Measurements from ENCODE around the gene NUDT9.
"Not testable (repeated sequence)": the region's sequence is repeated elsewhere in the genome, so short reads cannot be mapped to it uniquely, and the experiment has no call there.

Gene NUDT9

GRCh38 chr4:87476934-87477333, 54.6 kb downstream of the NUDT9 start:
- Histone ChIP-seq H4K20me1 (ENCODE audit: insufficient read depth, low read length) (no peaks in the 10 kb centered on the region), H3K36me3 (replicated peaks; ENCODE audit: insufficient read depth, low read length) (no peaks in the 10 kb centered on the region), H3K79me2 (ENCODE audit: low read length) (no peaks in the 10 kb centered on the region), H3K9me3 (replicated peaks; ENCODE audit: insufficient read depth, low read length) (no peaks in the 10 kb centered on the region), H2AFZ (ENCODE audit: low read length) (no peak overlapping the region), H3K9me2 (replicated peaks; ENCODE audit: insufficient read depth, low read length) (no peaks in the 10 kb centered on the region), H3K27me3 (replicated peaks; ENCODE audit: insufficient read depth, low read length) (no peaks in the 10 kb centered on the region), H3K27ac (ENCODE audit: low read length) (no peak overlapping the region), H3F3A (ENCODE audit: insufficient read depth, low read length) (no peaks in the 10 kb centered on the region), H3K9ac (ENCODE audit: low read length) (no peak overlapping the region), H3K4me3 (ENCODE audit: low read length) (no peak overlapping the region), H3K4me1 (ENCODE audit: low read length) (no peaks in the 10 kb centered on the region), H3K4me2 (ENCODE audit: low read depth, low read length) (no peak overlapping the region)
- no peak for DNase-seq
- TF ChIP-seq EZH2 (optimal IDR thresholded peaks at IDR 0.05; ENCODE audit: low read depth, low read length) (no peak), CTCF (IDR thresholded peaks at IDR 0.05; ENCODE audit: low read length) (no peak), EZH2phosphoT487 (IDR thresholded peaks at IDR 0.05; ENCODE audit: low read length) (no peak)

GRCh38 chr4:87478732-87479250, 56.4 kb downstream of the NUDT9 start:
- no peak for DNase-seq
- H2AFZ ChIP-seq (ENCODE audit: low read length) = no peak overlapping the region
- H3F3A ChIP-seq (ENCODE audit: insufficient read depth, low read length) = no peaks in the 10 kb centered on the region
- H3K9me2 ChIP-seq (replicated peaks; ENCODE audit: insufficient read depth, low read length) = no peaks in the 10 kb centered on the region
- no peaks in the 10 kb centered on the region for H4K20me1 ChIP-seq (ENCODE audit: insufficient read depth, low read length)
- H3K4me2 ChIP-seq (ENCODE audit: low read depth, low read length) = no peak overlapping the region
- H3K9me3 ChIP-seq (replicated peaks; ENCODE audit: insufficient read depth, low read length) = no peaks in the 10 kb centered on the region
- no peak overlapping the region for H3K9ac ChIP-seq (ENCODE audit: low read length)
- H3K79me2 ChIP-seq (ENCODE audit: low read length) = no peaks in the 10 kb centered on the region
- TF ChIP-seq CTCF (IDR thresholded peaks at IDR 0.05; ENCODE audit: low read length) (no peak), EZH2 (optimal IDR thresholded peaks at IDR 0.05; ENCODE audit: low read depth, low read length) (no peak), EZH2phosphoT487 (IDR thresholded peaks at IDR 0.05; ENCODE audit: low read length) (no peak)
- no peaks in the 10 kb centered on the region for H3K4me1 ChIP-seq (ENCODE audit: low read length)
- no peaks in the 10 kb centered on the region for H3K27me3 ChIP-seq (replicated peaks; ENCODE audit: insufficient read depth, low read length)
- no peaks in the 10 kb centered on the region for H3K36me3 ChIP-seq (replicated peaks; ENCODE audit: insufficient read depth, low read length)
- no peak overlapping the region for H3K4me3 ChIP-seq (ENCODE audit: low read length)
- no peak overlapping the region for H3K27ac ChIP-seq (ENCODE audit: low read length)

GRCh38 chr4:87481377-87481776, 59.0 kb downstream of the NUDT9 start:
- Histone ChIP-seq H3K9me2 (replicated peaks; ENCODE audit: insufficient read depth, low read length) (no peaks in the 10 kb centered on the region), H3K4me2 (ENCODE audit: low read depth, low read length) (no peak overlapping the region), H4K20me1 (ENCODE audit: insufficient read depth, low read length) (no peaks in the 10 kb centered on the region), H3K9me3 (replicated peaks; ENCODE audit: insufficient read depth, low read length) (no peaks in the 10 kb centered on the region), H2AFZ (ENCODE audit: low read length) (no peak overlapping the region), H3K4me3 (ENCODE audit: low read length) (no peak overlapping the region), H3F3A (ENCODE audit: insufficient read depth, low read length) (no peaks in the 10 kb centered on the region), H3K36me3 (replicated peaks; ENCODE audit: insufficient read depth, low read length) (no peaks in the 10 kb centered on the region), H3K27ac (ENCODE audit: low read length) (no peak overlapping the region), H3K9ac (ENCODE audit: low read length) (no peak overlapping the region), H3K27me3 (replicated peaks; ENCODE audit: insufficient read depth, low read length) (no peaks in the 10 kb centered on the region), H3K79me2 (ENCODE audit: low read length) (no peaks in the 10 kb centered on the region), H3K4me1 (ENCODE audit: low read length) (no peaks in the 10 kb centered on the region)
- TF ChIP-seq EZH2phosphoT487 (IDR thresholded peaks at IDR 0.05; ENCODE audit: low read length) = no peak
- no peak for TF ChIP-seq EZH2 (optimal IDR thresholded peaks at IDR 0.05; ENCODE audit: low read depth, low read length)
- TF ChIP-seq CTCF (IDR thresholded peaks at IDR 0.05; ENCODE audit: low read length) = no peak
- DNase-seq = no peak

- not testable (repeated sequence) for H3K27ac ChIP-seq (ENCODE audit: low read length); H3K36me3 ChIP-seq (replicated peaks; ENCODE audit: insufficient read depth, low read length); H3K4me3 ChIP-seq (ENCODE audit: low read length); H3K27me3 ChIP-seq (replicated peaks; ENCODE audit: insufficient read depth, low read length); H3K4me2 ChIP-seq (ENCODE audit: low read depth, low read length); DNase-seq; H3K9ac ChIP-seq (ENCODE audit: low read length); H3K4me1 ChIP-seq (ENCODE audit: low read length); H3K9me2 ChIP-seq (replicated peaks; ENCODE audit: insufficient read depth, low read length); H3K79me2 ChIP-seq (ENCODE audit: low read length); H2AFZ ChIP-seq (ENCODE audit: low read length); H4K20me1 ChIP-seq (ENCODE audit: insufficient read depth, low read length); H3F3A ChIP-seq (ENCODE audit: insufficient read depth, low read length); H3K9me3 ChIP-seq (replicated peaks; ENCODE audit: insufficient read depth, low read length)
Observed at GRCh38 chr4:87483247-87483646, 60.9 kb downstream of the NUDT9 start.

GRCh38 chr4:87488666-87489065, 66.3 kb downstream of the NUDT9 start:
- peaks cover 10% of the 10 kb centered on the region for H3K4me1 ChIP-seq (ENCODE audit: low read length)
- not testable (repeated sequence) for H3K79me2 ChIP-seq (ENCODE audit: low read length); H3F3A ChIP-seq (ENCODE audit: insufficient read depth, low read length); H3K36me3 ChIP-seq (replicated peaks; ENCODE audit: insufficient read depth, low read length); H3K4me3 ChIP-seq (ENCODE audit: low read length); H3K4me2 ChIP-seq (ENCODE audit: low read depth, low read length); H3K27ac ChIP-seq (ENCODE audit: low read length); H3K9me2 ChIP-seq (replicated peaks; ENCODE audit: insufficient read depth, low read length); H2AFZ ChIP-seq (ENCODE audit: low read length); H3K9me3 ChIP-seq (replicated peaks; ENCODE audit: insufficient read depth, low read length); H3K9ac ChIP-seq (ENCODE audit: low read length); H3K27me3 ChIP-seq (replicated peaks; ENCODE audit: insufficient read depth, low read length); H4K20me1 ChIP-seq (ENCODE audit: insufficient read depth, low read length); DNase-seq

Measured in MM.1S (cell line).